ENCODE measurements around the gene GABPA. TPM values are rescaled to one million over a fixed set of nuclear protein-coding genes. Genes with fewer than 3 reads are reported as not detected.

The GABPA gene
- total and polyA plus RNA-seq, 2 experiments from 2014 or later: 17.6 to 24.4 TPM

- TF ChIP-seq EZH2 (IDR thresholded peaks at IDR 0.05; ENCODE audit: insufficient read depth, poor library complexity, severe bottlenecking) (no peak), EZH2phosphoT487 (IDR thresholded peaks at IDR 0.05; ENCODE audit: insufficient read depth, low read depth) (no peak)
- H3K9me2 ChIP-seq (ENCODE audit: insufficient read depth): no peaks in the 10 kb centered on the region
- no peaks in the 10 kb centered on the region for H3F3A ChIP-seq (ENCODE audit: insufficient read depth)
- H3K27me3 ChIP-seq (replicated peaks; ENCODE audit: insufficient read depth): no peaks in the 10 kb centered on the region
- in situ Hi-C loops (cut with MboI): no loop called here
- no peaks in the 10 kb centered on the region for H3K79me2 ChIP-seq (ENCODE audit: insufficient read depth)
- H4K20me1 ChIP-seq (ENCODE audit: insufficient read depth): no peaks in the 10 kb centered on the region
- H3K4me2 ChIP-seq (ENCODE audit: unreplicated experiment): no peak overlapping the region
- H3K4me1 ChIP-seq (ENCODE audit: insufficient read depth): no peaks in the 10 kb centered on the region
- H3K36me3 ChIP-seq (ENCODE audit: low read depth): no peaks in the 10 kb centered on the region
- no peak overlapping the region for H3K27ac ChIP-seq
- 53 to 69% methylated on average over 4 of the region's 4 CpGs for WGBS, 2 experiments (ENCODE audit: low coverage in 1 of 2, low lambda C conversion rate in 2 of 2, missing lambda C conversion rate in 2 of 2)
- no peak overlapping the region for H3K9ac ChIP-seq
- H3K4me3 ChIP-seq: no peak overlapping the region
- no peak for DNase-seq
- H2AFZ ChIP-seq: no peak overlapping the region
- no peaks in the 10 kb centered on the region for H3K9me3 ChIP-seq (ENCODE audit: low read depth)
These were observed 71.3 kb downstream of the GABPA start for GRCh38 chr21:25806060-25806459.

- no peaks in the 10 kb centered on the region for H3K4me1 ChIP-seq (ENCODE audit: insufficient read depth)
- in situ Hi-C loops (cut with MboI): no loop called here
- H3K9me2 ChIP-seq (ENCODE audit: insufficient read depth): no peaks in the 10 kb centered on the region
- no peak overlapping the region for H3K9ac ChIP-seq
- no peaks in the 10 kb centered on the region for H3K27me3 ChIP-seq (replicated peaks; ENCODE audit: insufficient read depth)
- no peaks in the 10 kb centered on the region for H3K79me2 ChIP-seq (ENCODE audit: insufficient read depth)
- no peak overlapping the region for H3K4me3 ChIP-seq
- no peak overlapping the region for H2AFZ ChIP-seq
- 75 to 80% methylated on average over 6 of the region's 6 CpGs for WGBS, 2 experiments (ENCODE audit: low coverage in 1 of 2, low lambda C conversion rate in 2 of 2, missing lambda C conversion rate in 2 of 2)
- TF ChIP-seq EZH2phosphoT487 (IDR thresholded peaks at IDR 0.05; ENCODE audit: insufficient read depth, low read depth) (no peak), EZH2 (IDR thresholded peaks at IDR 0.05; ENCODE audit: insufficient read depth, poor library complexity, severe bottlenecking) (no peak)
- DNase-seq: no peak
- H3K4me2 ChIP-seq (ENCODE audit: unreplicated experiment): no peak overlapping the region
- H3K27ac ChIP-seq: no peak overlapping the region
- no peaks in the 10 kb centered on the region for H4K20me1 ChIP-seq (ENCODE audit: insufficient read depth)
- no peaks in the 10 kb centered on the region for H3K36me3 ChIP-seq (ENCODE audit: low read depth)
- no peaks in the 10 kb centered on the region for H3F3A ChIP-seq (ENCODE audit: insufficient read depth)
- H3K9me3 ChIP-seq (ENCODE audit: low read depth): no peaks in the 10 kb centered on the region
These were observed 72.4 kb downstream of the GABPA start for GRCh38 chr21:25807191-25807590.

- no peak overlapping the region for H3K9ac ChIP-seq
- H3K9me3 ChIP-seq (ENCODE audit: low read depth): no peaks in the 10 kb centered on the region
- no peak overlapping the region for H3K4me3 ChIP-seq
- H2AFZ ChIP-seq: no peak overlapping the region
- H4K20me1 ChIP-seq (ENCODE audit: insufficient read depth): no peaks in the 10 kb centered on the region
- no peaks in the 10 kb centered on the region for H3K4me1 ChIP-seq (ENCODE audit: insufficient read depth)
- no peak overlapping the region for H3K27ac ChIP-seq
- in situ Hi-C loops (cut with MboI): no loop called here
- H3F3A ChIP-seq (ENCODE audit: insufficient read depth): no peaks in the 10 kb centered on the region
- no peaks in the 10 kb centered on the region for H3K36me3 ChIP-seq (ENCODE audit: low read depth)
- H3K4me2 ChIP-seq (ENCODE audit: unreplicated experiment): no peak overlapping the region
- no peaks in the 10 kb centered on the region for H3K79me2 ChIP-seq (ENCODE audit: insufficient read depth)
- TF ChIP-seq EZH2 (IDR thresholded peaks at IDR 0.05; ENCODE audit: insufficient read depth, poor library complexity, severe bottlenecking): no peak
- TF ChIP-seq EZH2phosphoT487 (IDR thresholded peaks at IDR 0.05; ENCODE audit: insufficient read depth, low read depth): no peak
- peak; percentile 36 for DNase-seq
- no peaks in the 10 kb centered on the region for H3K9me2 ChIP-seq (ENCODE audit: insufficient read depth)
- no peaks in the 10 kb centered on the region for H3K27me3 ChIP-seq (replicated peaks; ENCODE audit: insufficient read depth)
These were observed 74.2 kb downstream of the GABPA start for GRCh38 chr21:25809013-25809412.

GRCh38 chr21:25811186-25811585, 76.4 kb downstream of the GABPA start:
- no peaks in the 10 kb centered on the region for H3K36me3 ChIP-seq (ENCODE audit: low read depth)
- no peak overlapping the region for H2AFZ ChIP-seq
- H3K27me3 ChIP-seq (replicated peaks; ENCODE audit: insufficient read depth): no peaks in the 10 kb centered on the region
- no peaks in the 10 kb centered on the region for H3K79me2 ChIP-seq (ENCODE audit: insufficient read depth)
- in situ Hi-C loops (cut with MboI): no loop called here
- no peak overlapping the region for H3K4me2 ChIP-seq (ENCODE audit: unreplicated experiment)
- no peaks in the 10 kb centered on the region for H3K9me3 ChIP-seq (ENCODE audit: low read depth)
- H3K9me2 ChIP-seq (ENCODE audit: insufficient read depth): no peaks in the 10 kb centered on the region
- H3K9ac ChIP-seq: no peak overlapping the region
- no peak for DNase-seq
- WGBS, 2 experiments (ENCODE audit: low coverage in 1 of 2, low lambda C conversion rate in 2 of 2, missing lambda C conversion rate in 2 of 2): 46 to 67% methylated on average over 1 of the region's 1 CpG
- no peak overlapping the region for H3K27ac ChIP-seq
- TF ChIP-seq EZH2phosphoT487 (IDR thresholded peaks at IDR 0.05; ENCODE audit: insufficient read depth, low read depth): no peak
- TF ChIP-seq EZH2 (IDR thresholded peaks at IDR 0.05; ENCODE audit: insufficient read depth, poor library complexity, severe bottlenecking): no peak
- H4K20me1 ChIP-seq (ENCODE audit: insufficient read depth): no peaks in the 10 kb centered on the region
- no peaks in the 10 kb centered on the region for H3K4me1 ChIP-seq (ENCODE audit: insufficient read depth)
- H3F3A ChIP-seq (ENCODE audit: insufficient read depth): no peaks in the 10 kb centered on the region
- no peak overlapping the region for H3K4me3 ChIP-seq

GRCh38 chr21:25813917-25814316, 79.1 kb downstream of the GABPA start:
- Histone ChIP-seq H3K9me2 (ENCODE audit: insufficient read depth) (no peaks in the 10 kb centered on the region), H3K79me2 (ENCODE audit: insufficient read depth) (no peaks in the 10 kb centered on the region), H3F3A (ENCODE audit: insufficient read depth) (no peaks in the 10 kb centered on the region), H3K9ac (no peak overlapping the region), H4K20me1 (ENCODE audit: insufficient read depth) (no peaks in the 10 kb centered on the region), H3K36me3 (ENCODE audit: low read depth) (no peaks in the 10 kb centered on the region), H3K27ac (no peak overlapping the region), H2AFZ (no peak overlapping the region), H3K4me3 (no peak overlapping the region), H3K4me2 (ENCODE audit: unreplicated experiment) (no peak overlapping the region), H3K9me3 (ENCODE audit: low read depth) (no peaks in the 10 kb centered on the region), H3K27me3 (replicated peaks; ENCODE audit: insufficient read depth) (no peaks in the 10 kb centered on the region), H3K4me1 (ENCODE audit: insufficient read depth) (no peaks in the 10 kb centered on the region)
- WGBS, 2 experiments (ENCODE audit: low coverage in 1 of 2, low lambda C conversion rate in 2 of 2, missing lambda C conversion rate in 2 of 2): 63 to 70% methylated on average over 1 of the region's 1 CpG
- no peak for DNase-seq
- in situ Hi-C loops (cut with MboI): no loop called here
- TF ChIP-seq EZH2phosphoT487 (IDR thresholded peaks at IDR 0.05; ENCODE audit: insufficient read depth, low read depth) (no peak), EZH2 (IDR thresholded peaks at IDR 0.05; ENCODE audit: insufficient read depth, poor library complexity, severe bottlenecking) (no peak)
